AG04450 (cell line): ENCODE results near the gene CLEC9A. TPM values are rescaled to one million over a fixed set of nuclear protein-coding genes. Genes with fewer than 3 reads are reported as not detected.

Experiments
- CTCF ChIA-PET: fragments of 300-600, 350-600 bp; formaldehyde crosslinking; extraction: SDS; loops from one replicate; lab custom pipeline; 2022; ENCODE audit warnings: antibody characterized with exemption, inconsistent platforms; lab: Charles Lee
- POLR2A ChIA-PET: fragments of 350-600 bp; formaldehyde crosslinking; extraction: SDS; loops from one replicate; lab custom pipeline; 2021; ENCODE audit warnings: antibody characterized with exemption, inconsistent platforms; lab: Yijun Ruan, JAX
- DNase-seq: peaks from one replicate; pipeline ENCODE4 v3.0.0-alpha.2; 2011; ENCODE audit warnings: low read depth, low spot score
- H3K27ac ChIP-seq: one replicate; pipeline ENCODE4 v1.5.1; 2012; ENCODE audit warnings: low read depth, low read length, control low read depth
- H3K27me3 ChIP-seq: one replicate; pipeline ENCODE4 v1.6.0; 2012; ENCODE audit warnings: low read length; ENCODE audit not compliant: control insufficient read depth, insufficient read depth
- H3K4me3 ChIP-seq: 2 replicates; pipeline ENCODE4 v1.5.1; 2011; ENCODE audit warnings: mild to moderate bottlenecking, low read depth, low read length, control low read depth
- H3K9me3 ChIP-seq: 2 replicates; pipeline ENCODE4 v1.5.1; 2012; ENCODE audit warnings: low read length; ENCODE audit not compliant: control insufficient read depth, insufficient read depth
- CTCF ChIP-seq: IDR thresholded peaks from 2 replicates; pipeline ENCODE4 v1.5.1; 2011; ENCODE audit warnings: low read depth, low read length, control low read depth, inconsistent platforms
- polyA plus RNA-seq: library from polyadenylated mRNA; depleted of rRNA; stranded (reverse); fragments of >200 nt; gene quantifications from 2 replicates; pipeline ENCODE4 v1.2.3, GENCODE V29; 2011

CLEC9A gene
- polyA plus RNA-seq, 1 experiment, result not detected

- CTCF ChIA-PET, result no interaction called here
- no peak for DNase-seq
- no peak overlapping the region for H3K4me3 ChIP-seq
- H3K27ac ChIP-seq, result no peak overlapping the region
- no peaks in the 10 kb centered on the region for H3K9me3 ChIP-seq
- POLR2A ChIA-PET, result no interaction called here
- no peak for TF ChIP-seq CTCF
- no peaks in the 10 kb centered on the region for H3K27me3 ChIP-seq
These were observed 21.9 kb downstream of the CLEC9A start for GRCh38 chr12:10052193-10052913.

GRCh38 chr12:10058387-10058786 is 27.9 kb downstream of the CLEC9A start:
- POLR2A ChIA-PET, result no interaction called here
- CTCF ChIA-PET, result interaction anchor here (0.7 kb wide), 1 partner anchor 177 kb away, joined by 3 read pairs; no protein-coding TSS in a partner anchor

GRCh38 chr12:10065241-10065640 is 34.8 kb downstream of the CLEC9A start:
- Histone ChIP-seq H3K4me3 (no peak overlapping the region), H3K27ac (no peak overlapping the region), H3K9me3 (no peaks in the 10 kb centered on the region), H3K27me3 (no peaks in the 10 kb centered on the region)
- DNase-seq, result no peak
- no peak for TF ChIP-seq CTCF
- CTCF ChIA-PET, result interaction anchor here (0.8 kb wide), 1 partner anchor 31 kb away, joined by 4 read pairs; no protein-coding TSS in a partner anchor
- POLR2A ChIA-PET, result no interaction called here

More at GRCh38 chr12:10058387-10058786, 27.9 kb downstream of the CLEC9A start:
- no peak for DNase-seq
- no peak for TF ChIP-seq CTCF
- Histone ChIP-seq H3K27ac (no peak overlapping the region), H3K27me3 (no peaks in the 10 kb centered on the region), H3K9me3 (no peaks in the 10 kb centered on the region), H3K4me3 (no peak overlapping the region)

GRCh38 chr12:10067264-10067663 is 36.8 kb downstream of the CLEC9A start:
- ChIA-PET CTCF (interaction anchor here (1.8 kb wide), 1 partner anchor 72 kb away, joined by 5 read pairs; no protein-coding TSS in a partner anchor), POLR2A (no interaction called here)
- TF ChIP-seq CTCF, result no peak
- H3K27ac ChIP-seq, result no peak overlapping the region
- H3K27me3 ChIP-seq, result no peaks in the 10 kb centered on the region
- H3K9me3 ChIP-seq, result no peaks in the 10 kb centered on the region
- H3K4me3 ChIP-seq, result no peak overlapping the region
- DNase-seq, result no peak

GRCh38 chr12:10067942-10068341 is 37.5 kb downstream of the CLEC9A start:
- Histone ChIP-seq H3K27me3 (no peaks in the 10 kb centered on the region), H3K4me3 (no peak overlapping the region), H3K27ac (no peak overlapping the region), H3K9me3 (no peaks in the 10 kb centered on the region)
- TF ChIP-seq CTCF, result no peak
- ChIA-PET POLR2A (no interaction called here), CTCF (interaction anchor here (1.5 to 1.8 kb wide), 2 partner anchors 33 to 72 kb away, joined by 5 to 6 read pairs; no protein-coding TSS in a partner anchor)
- no peak for DNase-seq
